ENCODE data around the gene PIM1.
"Not testable (repeated sequence)": the region's sequence is repeated elsewhere in the genome, so short reads cannot be mapped to it uniquely, and the experiment has no call there.

The PIM1 gene

DNA sequence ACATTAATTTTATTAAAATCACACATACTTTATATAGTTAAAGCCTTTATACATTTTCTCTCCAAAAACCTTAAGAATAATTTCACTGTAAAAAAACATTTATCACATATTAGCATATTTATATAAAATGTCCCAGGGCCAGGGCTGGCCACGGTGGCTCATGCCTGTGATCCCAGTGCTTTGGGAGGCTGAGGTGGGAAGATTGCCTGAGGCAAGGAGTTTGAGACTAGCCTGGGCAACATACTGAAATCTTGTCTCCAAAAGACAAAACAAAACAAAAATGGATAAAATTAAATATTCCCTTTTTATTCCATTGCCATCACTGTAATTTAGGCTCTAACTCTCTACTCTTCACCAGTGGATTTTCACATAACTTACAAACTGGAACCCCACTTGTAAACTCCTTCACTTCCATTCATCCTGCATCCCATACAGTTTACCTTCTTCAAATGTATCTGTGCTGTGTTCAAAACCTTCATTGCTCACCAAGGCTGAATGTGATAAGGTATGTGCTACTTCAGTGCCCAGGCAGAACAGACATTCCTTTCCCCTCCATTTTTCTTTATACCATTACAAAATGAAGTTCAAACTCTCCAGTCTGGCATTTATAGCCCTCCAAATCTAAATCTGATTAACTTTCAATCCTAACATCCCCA, 42.9 kb upstream of the PIM1 start:
- TF ChIP-seq, protein P1, sequence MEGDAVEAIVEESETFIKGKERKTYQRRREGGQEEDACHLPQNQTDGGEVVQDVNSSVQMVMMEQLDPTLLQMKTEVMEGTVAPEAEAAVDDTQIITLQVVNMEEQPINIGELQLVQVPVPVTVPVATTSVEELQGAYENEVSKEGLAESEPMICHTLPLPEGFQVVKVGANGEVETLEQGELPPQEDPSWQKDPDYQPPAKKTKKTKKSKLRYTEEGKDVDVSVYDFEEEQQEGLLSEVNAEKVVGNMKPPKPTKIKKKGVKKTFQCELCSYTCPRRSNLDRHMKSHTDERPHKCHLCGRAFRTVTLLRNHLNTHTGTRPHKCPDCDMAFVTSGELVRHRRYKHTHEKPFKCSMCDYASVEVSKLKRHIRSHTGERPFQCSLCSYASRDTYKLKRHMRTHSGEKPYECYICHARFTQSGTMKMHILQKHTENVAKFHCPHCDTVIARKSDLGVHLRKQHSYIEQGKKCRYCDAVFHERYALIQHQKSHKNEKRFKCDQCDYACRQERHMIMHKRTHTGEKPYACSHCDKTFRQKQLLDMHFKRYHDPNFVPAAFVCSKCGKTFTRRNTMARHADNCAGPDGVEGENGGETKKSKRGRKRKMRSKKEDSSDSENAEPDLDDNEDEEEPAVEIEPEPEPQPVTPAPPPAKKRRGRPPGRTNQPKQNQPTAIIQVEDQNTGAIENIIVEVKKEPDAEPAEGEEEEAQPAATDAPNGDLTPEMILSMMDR (IDR thresholded peaks at IDR 0.05; ENCODE audit: low read depth, low read length), result no peak
- no peak overlapping the region for H3K4me3 ChIP-seq (ENCODE audit: low read depth, low read length)

DNA sequence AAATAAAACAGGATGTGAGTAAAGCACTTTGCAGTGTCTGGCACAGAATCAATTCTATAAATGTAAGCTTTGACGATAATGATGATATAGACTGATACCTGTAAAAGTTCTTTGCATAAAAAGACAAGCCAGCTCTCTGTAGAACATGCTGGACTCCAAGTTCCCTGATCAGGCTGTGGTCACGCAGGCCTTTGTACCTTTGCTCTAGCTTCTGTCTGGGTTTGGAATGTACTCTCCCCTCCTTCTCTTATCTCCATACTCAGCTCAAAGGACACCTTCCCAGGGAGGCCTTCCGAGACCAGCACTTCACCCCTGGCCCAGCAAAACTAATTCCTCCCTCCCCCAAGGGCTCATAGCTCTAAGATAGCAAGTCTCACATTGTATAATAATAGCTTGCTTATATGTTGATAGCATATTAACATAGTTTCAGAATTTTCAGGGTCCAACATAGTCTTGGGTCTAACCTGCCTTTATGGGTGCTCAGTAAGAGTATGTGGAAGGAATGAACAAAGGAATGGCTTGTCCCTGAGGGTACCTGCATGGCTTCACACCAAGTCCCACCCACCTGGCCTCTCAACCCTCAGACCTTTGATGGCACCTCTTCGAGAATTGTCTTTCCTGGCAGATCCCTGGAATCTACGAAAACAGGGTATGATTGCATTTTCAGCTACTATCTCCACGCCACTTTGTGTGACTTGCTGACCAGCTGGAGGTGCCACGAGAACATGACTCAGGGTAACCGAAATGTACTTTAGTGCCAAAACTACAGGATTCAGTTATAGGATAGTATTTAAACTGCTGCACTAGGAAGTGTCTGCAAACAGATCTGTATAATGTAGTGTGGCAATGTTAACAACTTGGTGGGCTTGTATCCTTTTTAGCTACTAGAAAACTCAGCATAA, 41.7 kb upstream of the PIM1 start:
- H3K4me3 ChIP-seq (ENCODE audit: low read depth, low read length), result no peak overlapping the region
- TF ChIP-seq, protein P1 (IDR thresholded peaks at IDR 0.05; ENCODE audit: low read depth, low read length), result no peak

DNA sequence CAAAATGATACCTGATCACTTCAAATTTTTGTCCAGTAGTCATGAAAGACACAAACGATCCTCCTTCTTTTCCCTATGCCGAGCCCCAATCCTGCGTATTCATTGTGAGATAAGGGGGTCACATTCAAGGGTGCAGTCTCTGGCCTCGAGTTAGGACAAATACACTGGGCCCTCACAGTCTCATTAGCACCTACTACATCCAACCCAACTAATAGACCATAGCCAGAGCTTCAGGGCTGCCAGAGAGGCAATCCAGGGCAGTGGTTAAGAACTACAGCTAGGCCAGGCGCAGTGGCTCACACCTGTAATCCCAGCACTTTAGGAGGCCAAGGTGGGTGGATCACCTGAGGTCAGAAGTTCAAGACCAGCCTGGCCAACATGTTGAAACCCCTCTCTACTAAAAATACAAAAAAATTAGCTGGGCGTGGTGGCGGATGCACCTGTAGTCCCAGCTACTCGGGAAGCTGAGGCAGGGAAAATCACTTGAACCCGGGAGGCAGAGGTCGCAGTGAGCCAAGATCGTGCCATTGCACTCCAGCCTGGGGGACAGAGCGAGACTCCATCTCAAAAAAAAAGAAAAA, 41.0 kb upstream of the PIM1 start:
- not testable (repeated sequence) for H3K4me3 ChIP-seq (ENCODE audit: low read depth, low read length)

DNA sequence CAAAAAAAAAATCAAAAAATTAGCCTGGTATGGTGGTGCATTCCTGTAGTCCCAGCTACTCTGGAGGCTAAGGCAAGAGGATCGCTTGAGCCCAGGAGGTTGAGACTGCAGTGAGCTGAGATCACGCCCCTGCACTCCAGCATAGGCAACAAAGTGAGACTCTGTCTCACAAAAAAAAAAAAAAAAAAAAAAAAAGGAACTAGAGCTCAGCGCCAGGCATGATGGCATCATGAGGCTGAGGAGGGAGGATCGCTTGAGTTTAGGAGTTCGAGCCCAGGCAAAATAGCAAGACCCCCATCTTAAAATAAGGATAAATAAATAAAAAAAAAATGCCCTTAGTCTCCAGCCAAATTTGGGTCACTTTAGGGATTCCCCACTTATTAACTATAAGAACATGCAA, 40.4 kb upstream of the PIM1 start:
- H3K4me3 ChIP-seq (ENCODE audit: low read depth, low read length), result no peak overlapping the region
- TF ChIP-seq, protein P1 (IDR thresholded peaks at IDR 0.05; ENCODE audit: low read depth, low read length), result no peak

DNA sequence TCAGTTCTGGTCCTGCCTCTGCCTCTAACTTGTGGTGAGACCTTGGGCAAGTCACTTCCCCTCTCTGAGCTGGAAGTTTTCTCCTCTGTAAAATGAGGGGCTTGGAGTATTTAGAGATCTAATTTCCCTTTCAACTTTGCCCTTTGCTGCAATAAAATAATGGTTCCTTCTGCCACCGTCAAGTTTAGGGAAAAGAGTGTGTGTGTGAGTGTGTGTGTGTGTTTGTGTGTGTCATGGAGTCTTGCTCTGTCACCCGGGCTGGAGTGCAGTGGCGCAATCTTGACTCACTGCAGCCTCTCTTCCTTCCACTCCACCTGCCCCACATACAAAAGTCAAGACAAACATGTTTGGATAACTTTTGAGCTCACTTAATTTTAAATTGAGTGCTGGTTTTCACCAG, 39.2 kb upstream of the PIM1 start:
- TF ChIP-seq, protein P1 (IDR thresholded peaks at IDR 0.05; ENCODE audit: low read depth, low read length), result no peak
- no peak overlapping the region for H3K4me3 ChIP-seq (ENCODE audit: low read depth, low read length)

DNA sequence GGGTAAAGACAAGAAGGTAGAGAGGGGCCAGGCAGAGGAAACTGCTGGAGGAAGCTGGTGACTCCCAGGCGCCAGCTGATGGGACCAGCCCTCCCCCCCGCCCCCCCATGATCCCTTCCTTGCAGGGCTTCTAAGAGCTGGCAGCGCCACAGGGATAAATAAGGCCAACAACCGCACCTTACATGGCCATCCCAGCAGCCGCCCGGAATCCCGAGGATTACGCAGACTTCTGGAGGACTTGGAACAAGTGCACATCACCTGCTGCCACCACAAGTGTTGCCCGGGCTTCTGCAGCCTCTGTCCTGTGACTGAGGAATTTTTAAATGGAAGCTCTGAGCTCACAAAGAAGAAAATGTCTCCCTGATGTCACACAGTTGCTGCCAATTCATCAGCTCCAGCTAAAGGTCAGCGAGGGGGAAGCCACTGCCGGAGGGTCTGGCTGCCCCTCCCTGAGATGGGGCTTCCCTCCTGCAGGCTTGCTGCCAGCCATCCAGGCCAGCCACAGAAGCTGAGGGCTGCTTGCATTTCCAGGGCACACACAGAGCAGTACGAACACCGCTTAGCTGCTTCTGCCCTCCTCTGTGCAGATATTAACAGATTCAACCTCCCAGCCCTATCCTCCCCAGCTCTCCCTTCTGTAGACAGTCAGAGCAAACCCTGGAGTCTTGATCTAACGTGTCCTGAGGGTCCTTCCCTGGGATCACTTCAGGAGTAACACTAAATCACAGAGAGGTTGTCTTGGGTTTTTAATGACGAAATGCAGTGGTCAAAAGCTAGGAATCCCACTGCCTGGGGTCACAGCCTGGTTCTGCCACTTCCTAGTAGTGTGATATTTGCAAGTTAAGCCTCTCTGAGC, 38.6 kb upstream of the PIM1 start:
- TF ChIP-seq, protein P1 (IDR thresholded peaks at IDR 0.05; ENCODE audit: low read depth, low read length), result no peak
- H3K4me3 ChIP-seq (ENCODE audit: low read depth, low read length), result no peak overlapping the region

DNA sequence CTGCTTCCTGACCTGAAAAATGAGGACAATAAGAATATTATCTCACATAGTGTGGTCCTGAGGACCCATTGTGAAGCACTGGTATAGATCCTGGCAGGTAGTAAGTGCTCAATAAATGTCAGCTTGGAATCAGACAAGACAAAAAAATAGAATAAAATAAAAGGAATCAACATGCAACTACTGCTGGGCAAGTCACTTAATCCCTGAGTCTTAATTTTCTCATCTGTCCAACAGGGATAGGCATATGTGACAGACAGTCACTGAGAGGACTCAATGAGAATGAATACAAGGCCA, 38.0 kb upstream of the PIM1 start:
- TF ChIP-seq, protein P1 (IDR thresholded peaks at IDR 0.05; ENCODE audit: low read depth, low read length), result no peak
- no peak overlapping the region for H3K4me3 ChIP-seq (ENCODE audit: low read depth, low read length)

Measured in WI38 (cell line).